Effector memory CD8-positive, alpha-beta T cell (primary cell): ENCODE data around the gene XBP1.
A peak's percentile ranks its signal among the peaks of the same experiment; 100 is the strongest.
"Not testable (repeated sequence)": the region's sequence is repeated elsewhere in the genome, so short reads cannot be mapped to it uniquely, and the experiment has no call there.

Experiments
- ATAC-seq: fragments of 150-1000 bp; cut with Tn5 transposase; replicated peaks from 2 replicates; pipeline ENCODE4 v1.10.0; 2021; ENCODE audit warnings: mild to moderate bottlenecking, moderate library complexity
- DNase-seq, 3 experiments: peaks; one replicate each; pipeline ENCODE4 v3.0.0; 2021
- H3K27ac Mint-ChIP-seq, 2 donors: one replicate each; pipeline ENCODE4 v1.8.0; 2022; ENCODE audit warnings: mild to moderate bottlenecking in 2 of 2, mixed read lengths in 2 of 2, moderate library complexity in 2 of 2
- H3K27me3 Mint-ChIP-seq, 2 donors: one replicate each; pipeline ENCODE4 v1.8.0; 2022; ENCODE audit warnings: mixed read lengths in 2 of 2
- H3K36me3 Mint-ChIP-seq: one replicate; pipeline ENCODE4 v1.8.0; 2022; ENCODE audit warnings: mild to moderate bottlenecking, moderate library complexity, mixed read lengths; ENCODE audit not compliant: insufficient read depth
- H3K4me1 Mint-ChIP-seq, 2 donors: one replicate each; pipeline ENCODE4 v1.8.0; 2022; ENCODE audit warnings: low read depth in 2 of 2, mixed read lengths in 2 of 2
- H3K4me3 Mint-ChIP-seq, 2 donors: one replicate each; pipeline ENCODE4 v1.8.0; 2022; ENCODE audit warnings: mild to moderate bottlenecking in 2 of 2, mixed read lengths in 2 of 2, moderate library complexity in 2 of 2
- H3K9me3 Mint-ChIP-seq, 2 donors: one replicate each; pipeline ENCODE4 v1.8.0; 2022; ENCODE audit warnings: mixed read lengths in 2 of 2
- total RNA-seq, 9 experiments: gene quantifications; one replicate each; lab custom pipeline; 2026; lab: John Stamatoyannopoulos, UW

XBP1 gene
- total RNA-seq, result 128 to 363 (median 273) reads per million in 9 experiments

GRCh38 chr22:28800308-28801041 lies at the start of gene XBP1:
XBP1 (minus strand) TSS chr22:28800569.
- Mint-ChIP-seq H3K36me3 (peaks cover 76% of the 10 kb centered on the region), H3K27ac (peak within 1 kb of the TSS; percentile 92 to 98), H3K27me3 (no peaks in the 10 kb centered on the region), H3K4me3 (peak within 1 kb of the TSS; percentile 85 to 88), H3K4me1 (peaks cover 36 to 46% of the 10 kb centered on the region in 2 donors), H3K9me3 (no peaks in the 10 kb centered on the region)
- DNase-seq, result peak; percentile 87 to 92 (median 88)
- ATAC-seq, result peak; percentile 94

- DNase-seq, result no peak
- H3K4me1 Mint-ChIP-seq, result no peaks in the 10 kb centered on the region
- H3K27me3 Mint-ChIP-seq, result no peaks in the 10 kb centered on the region
- ATAC-seq, result no peak
- H3K9me3 Mint-ChIP-seq, result peaks cover 0 to 2% of the 10 kb centered on the region in 2 donors
- H3K36me3 Mint-ChIP-seq, result peaks cover 2% of the 10 kb centered on the region
- no peak overlapping the region for H3K27ac Mint-ChIP-seq
- no peak overlapping the region for H3K4me3 Mint-ChIP-seq
Measured at GRCh38 chr22:28846994-28847393, 46.6 kb upstream of the XBP1 start.

- not testable (repeated sequence) for H3K27ac Mint-ChIP-seq, DNase-seq, H3K36me3 Mint-ChIP-seq, H3K4me1 Mint-ChIP-seq, H3K9me3 Mint-ChIP-seq, H3K4me3 Mint-ChIP-seq, ATAC-seq, H3K27me3 Mint-ChIP-seq
Measured at GRCh38 chr22:28844277-28844676, 43.9 kb upstream of the XBP1 start.

GRCh38 chr22:28843633-28844032 lies 43.3 kb upstream of the XBP1 start:
- peaks cover 0 to 2% of the 10 kb centered on the region in 2 donors for H3K9me3 Mint-ChIP-seq
- no peaks in the 10 kb centered on the region for H3K27me3 Mint-ChIP-seq
- H3K27ac Mint-ChIP-seq, result no peak overlapping the region
- ATAC-seq (no peak), DNase-seq (no peak)
- H3K4me1 Mint-ChIP-seq, result no peaks in the 10 kb centered on the region
- H3K4me3 Mint-ChIP-seq, result no peak overlapping the region
- peaks cover 3% of the 10 kb centered on the region for H3K36me3 Mint-ChIP-seq

- no peak overlapping the region for H3K27ac Mint-ChIP-seq
- H3K9me3 Mint-ChIP-seq, result no peaks in the 10 kb centered on the region
- ATAC-seq (no peak), DNase-seq (no peak)
- H3K27me3 Mint-ChIP-seq, result no peaks in the 10 kb centered on the region
- no peak overlapping the region for H3K4me3 Mint-ChIP-seq
- peaks cover 0 to 3% of the 10 kb centered on the region in 2 donors for H3K4me1 Mint-ChIP-seq
- H3K36me3 Mint-ChIP-seq, result peaks cover 3% of the 10 kb centered on the region
Measured at GRCh38 chr22:28841111-28841510, 40.7 kb upstream of the XBP1 start.

GRCh38 chr22:28838971-28839370 lies 38.6 kb upstream of the XBP1 start:
- Mint-ChIP-seq H3K27me3 (no peaks in the 10 kb centered on the region), H3K27ac (no peak overlapping the region), H3K36me3 (peaks cover 3% of the 10 kb centered on the region), H3K4me1 (peaks cover under 1 to 3% of the 10 kb centered on the region in 2 donors), H3K4me3 (no peak overlapping the region), H3K9me3 (no peaks in the 10 kb centered on the region)
- ATAC-seq (no peak), DNase-seq (no peak)

DNA sequence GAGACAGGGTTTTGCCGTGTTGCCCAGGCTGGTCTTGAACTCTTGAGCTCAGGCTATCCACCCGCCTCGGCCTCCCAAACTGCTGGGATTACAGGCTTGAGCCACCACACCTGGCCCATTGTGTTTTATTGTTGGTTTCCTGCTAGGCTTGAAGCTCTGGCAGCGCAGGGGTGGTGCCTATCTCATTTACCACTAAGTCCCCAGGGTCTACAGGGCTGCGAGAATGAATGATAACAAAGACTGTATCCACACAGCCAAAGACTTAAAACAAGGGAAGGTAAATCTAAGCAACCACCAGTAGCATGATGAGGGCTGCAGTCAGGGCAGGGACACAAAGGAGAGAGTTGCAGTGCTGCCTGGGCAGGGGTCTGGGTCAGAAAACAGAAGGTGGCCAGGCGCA lies 37.3 kb upstream of the XBP1 start:
- H3K27ac Mint-ChIP-seq, result peak overlapping the region in 1 of 2 donors; percentile 28
- H3K27me3 Mint-ChIP-seq, result no peaks in the 10 kb centered on the region
- no peak overlapping the region for H3K4me3 Mint-ChIP-seq
- DNase-seq, result no peak
- no peaks in the 10 kb centered on the region for H3K9me3 Mint-ChIP-seq
- no peak for ATAC-seq
- peaks cover 3% of the 10 kb centered on the region for H3K36me3 Mint-ChIP-seq
- H3K4me1 Mint-ChIP-seq, result peaks cover 12 to 13% of the 10 kb centered on the region in 2 donors

DNA sequence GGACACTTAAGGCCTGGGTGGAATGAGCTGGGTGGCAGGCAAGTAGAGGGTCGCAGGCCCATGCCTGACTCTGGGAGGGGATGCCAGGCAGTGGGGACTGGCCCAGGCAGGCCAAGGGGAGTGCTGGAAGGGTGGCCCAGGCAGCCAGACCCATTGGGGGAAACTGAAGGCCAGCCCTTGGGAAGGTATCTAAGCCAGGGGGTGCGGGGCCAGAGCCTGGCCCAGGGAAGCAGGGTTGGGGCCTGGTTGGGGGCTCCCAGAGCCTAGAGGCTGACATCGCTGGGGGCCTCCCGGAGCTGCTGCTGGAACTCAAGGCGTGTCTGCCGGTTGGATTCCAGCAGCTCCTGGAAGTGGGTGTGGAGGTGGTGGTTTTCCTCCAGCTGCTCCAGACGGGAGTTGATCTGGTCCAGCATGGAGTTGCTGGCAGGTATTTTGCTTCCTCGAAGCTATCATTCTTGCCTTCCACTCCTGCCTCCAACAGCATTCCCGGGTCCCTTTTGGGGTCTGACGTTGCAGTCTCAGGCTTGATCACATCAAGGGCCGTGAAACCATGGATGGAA lies 35.3 kb upstream of the XBP1 start:
- peaks cover 22% of the 10 kb centered on the region in 2 donors for H3K4me1 Mint-ChIP-seq
- no peak overlapping the region for H3K4me3 Mint-ChIP-seq
- ATAC-seq, result no peak
- H3K9me3 Mint-ChIP-seq, result no peaks in the 10 kb centered on the region
- DNase-seq, result no peak
- no peaks in the 10 kb centered on the region for H3K36me3 Mint-ChIP-seq
- H3K27ac Mint-ChIP-seq, result no peak overlapping the region
- no peaks in the 10 kb centered on the region for H3K27me3 Mint-ChIP-seq

GRCh38 chr22:28833276-28833923 lies 33.0 kb upstream of the XBP1 start:
- no peaks in the 10 kb centered on the region for H3K27me3 Mint-ChIP-seq
- H3K9me3 Mint-ChIP-seq, result no peaks in the 10 kb centered on the region
- no peak overlapping the region for H3K4me3 Mint-ChIP-seq
- ATAC-seq (no peak), DNase-seq (no peak)
- peak overlapping the region in 1 of 2 donors; percentile 84 for H3K27ac Mint-ChIP-seq
- H3K36me3 Mint-ChIP-seq, result peaks cover 6% of the 10 kb centered on the region
- peaks cover 29 to 32% of the 10 kb centered on the region in 2 donors for H3K4me1 Mint-ChIP-seq

DNA sequence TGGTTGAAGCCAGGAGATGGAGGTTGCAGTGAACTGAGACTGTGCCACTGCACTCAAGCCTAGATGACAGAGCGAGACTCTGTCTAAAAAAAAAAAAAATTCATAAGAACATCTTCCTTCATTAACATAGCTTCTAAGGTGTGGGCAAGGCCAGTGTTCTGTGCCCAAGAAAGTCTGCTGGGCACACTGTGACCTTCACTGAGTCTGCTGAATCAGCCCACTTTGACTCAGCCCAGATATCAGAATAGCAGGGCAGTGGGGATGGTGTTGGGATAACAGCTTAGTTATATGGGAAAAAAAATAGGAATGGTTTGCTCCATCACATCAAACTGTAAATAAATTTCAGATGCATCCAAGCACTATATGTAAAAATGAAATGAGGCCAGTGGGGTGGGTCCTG lies 32.4 kb upstream of the XBP1 start:
- no peak for DNase-seq
- H3K9me3 Mint-ChIP-seq, result no peaks in the 10 kb centered on the region
- no peak overlapping the region for H3K4me3 Mint-ChIP-seq
- H3K36me3 Mint-ChIP-seq, result peaks cover 6% of the 10 kb centered on the region
- ATAC-seq, result no peak
- H3K4me1 Mint-ChIP-seq, result peaks cover 33 to 35% of the 10 kb centered on the region in 2 donors
- H3K27me3 Mint-ChIP-seq, result no peaks in the 10 kb centered on the region
- peak overlapping the region in 1 of 2 donors; percentile 8 for H3K27ac Mint-ChIP-seq

DNA sequence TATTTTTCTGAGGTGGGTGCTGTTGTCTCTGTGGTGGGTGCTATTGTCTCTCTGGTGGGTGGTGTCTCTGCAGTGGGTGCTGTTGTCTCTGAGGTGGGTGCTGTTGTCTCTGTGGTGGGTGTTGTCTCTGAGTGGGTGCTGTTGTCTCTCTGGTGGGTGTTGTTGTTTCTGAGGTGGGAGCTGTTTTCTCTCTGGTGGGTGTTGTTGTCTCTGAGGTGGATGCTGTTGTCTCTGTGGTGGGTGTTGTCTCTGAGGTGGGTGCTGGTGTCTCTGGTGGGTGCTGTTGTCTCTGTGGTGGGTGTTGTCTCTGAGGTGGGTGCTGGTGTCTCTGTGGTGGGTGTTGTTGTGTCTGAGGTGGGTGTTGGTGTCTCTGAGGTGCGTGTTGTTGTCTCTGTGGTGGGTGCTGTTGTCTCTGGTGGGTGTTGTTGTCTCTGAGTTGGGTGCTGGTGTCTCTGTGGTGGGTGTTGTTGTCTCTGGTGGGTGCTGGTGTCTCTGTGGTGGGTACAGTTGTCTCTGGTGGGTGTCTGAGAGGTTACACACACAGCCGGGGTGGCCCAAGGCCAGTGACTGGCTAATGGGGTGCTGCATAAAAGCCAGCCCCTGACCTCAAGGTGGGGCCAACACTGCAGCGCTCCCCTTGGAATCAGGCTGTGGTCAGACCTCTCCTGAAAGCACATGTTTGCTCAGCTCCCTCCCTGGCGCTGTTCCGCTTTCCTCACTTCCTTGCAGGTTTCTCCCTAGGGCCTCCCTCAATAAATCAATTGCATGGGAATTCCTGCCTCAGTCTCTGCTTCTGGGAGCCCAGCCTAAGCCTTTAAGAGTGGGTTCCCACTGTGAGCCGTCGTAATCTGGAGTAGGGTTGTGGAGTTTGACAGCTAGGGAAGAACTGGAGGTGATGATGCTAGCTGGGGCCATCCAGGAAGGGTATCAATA lies 31.0 kb upstream of the XBP1 start:
- DNase-seq (no peak), ATAC-seq (no peak)
- Mint-ChIP-seq H3K4me1 (peaks cover 37% of the 10 kb centered on the region in 2 donors), H3K9me3 (no peaks in the 10 kb centered on the region), H3K27ac (peak overlapping the region; percentile 32 to 44), H3K4me3 (no peak overlapping the region), H3K27me3 (no peaks in the 10 kb centered on the region), H3K36me3 (peaks cover 6% of the 10 kb centered on the region)

- Mint-ChIP-seq H3K4me1 (peaks cover 37 to 38% of the 10 kb centered on the region in 2 donors), H3K9me3 (no peaks in the 10 kb centered on the region), H3K36me3 (peaks cover 6% of the 10 kb centered on the region), H3K4me3 (no peak overlapping the region), H3K27me3 (no peaks in the 10 kb centered on the region), H3K27ac (no peak overlapping the region)
- ATAC-seq, result no peak
- no peak for DNase-seq
Measured at GRCh38 chr22:28830441-28830840, 30.1 kb upstream of the XBP1 start.
